ENCODE results near the gene TSC22D2.

The TSC22D2 gene

DNA sequence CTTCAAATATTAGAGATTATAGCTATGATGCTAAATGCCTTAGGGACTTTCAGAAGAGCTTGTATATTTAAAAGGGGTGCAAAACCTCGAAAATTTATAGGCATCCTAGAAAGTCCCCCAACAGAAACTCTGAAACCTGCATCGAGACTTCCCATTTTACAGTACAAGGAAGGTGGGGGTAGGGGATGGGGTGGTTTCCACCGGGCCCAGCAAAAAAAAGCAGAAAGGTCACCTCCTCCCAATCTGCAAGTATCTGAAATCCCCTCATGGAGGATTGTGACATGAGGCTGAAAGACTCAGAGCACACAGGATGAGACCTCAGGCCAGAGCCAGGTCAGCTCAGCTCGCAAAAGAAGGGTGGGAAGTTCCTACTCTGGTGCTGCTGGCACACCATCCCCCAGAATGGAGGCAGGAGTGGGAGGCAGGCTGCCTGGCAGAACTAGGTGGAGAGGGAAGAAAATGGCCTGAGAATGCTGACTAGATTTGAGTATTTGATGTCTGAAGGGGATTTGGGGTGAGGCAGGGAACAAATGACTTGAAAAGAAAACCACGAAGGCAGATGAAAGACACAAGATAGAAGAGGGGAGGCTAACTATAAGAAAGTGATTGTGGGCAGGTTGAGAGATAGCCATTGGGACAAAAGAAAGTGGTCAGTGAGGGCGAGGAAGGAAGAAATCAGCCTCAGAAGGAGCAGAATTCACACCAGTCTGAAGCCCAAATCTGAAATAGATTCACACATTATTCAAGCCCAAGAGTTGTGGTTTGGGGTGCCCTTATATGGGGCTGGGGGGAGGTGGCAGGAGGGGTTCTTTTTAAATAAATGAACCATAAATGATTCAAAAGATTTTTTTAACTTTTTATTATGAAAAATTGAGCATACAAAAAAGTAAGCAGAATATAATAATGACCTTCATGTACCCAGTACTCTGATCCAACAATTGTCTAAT lies 22.5 kb upstream of the TSC22D2 start:
- DNase-seq = peak; percentile 39

DNA sequence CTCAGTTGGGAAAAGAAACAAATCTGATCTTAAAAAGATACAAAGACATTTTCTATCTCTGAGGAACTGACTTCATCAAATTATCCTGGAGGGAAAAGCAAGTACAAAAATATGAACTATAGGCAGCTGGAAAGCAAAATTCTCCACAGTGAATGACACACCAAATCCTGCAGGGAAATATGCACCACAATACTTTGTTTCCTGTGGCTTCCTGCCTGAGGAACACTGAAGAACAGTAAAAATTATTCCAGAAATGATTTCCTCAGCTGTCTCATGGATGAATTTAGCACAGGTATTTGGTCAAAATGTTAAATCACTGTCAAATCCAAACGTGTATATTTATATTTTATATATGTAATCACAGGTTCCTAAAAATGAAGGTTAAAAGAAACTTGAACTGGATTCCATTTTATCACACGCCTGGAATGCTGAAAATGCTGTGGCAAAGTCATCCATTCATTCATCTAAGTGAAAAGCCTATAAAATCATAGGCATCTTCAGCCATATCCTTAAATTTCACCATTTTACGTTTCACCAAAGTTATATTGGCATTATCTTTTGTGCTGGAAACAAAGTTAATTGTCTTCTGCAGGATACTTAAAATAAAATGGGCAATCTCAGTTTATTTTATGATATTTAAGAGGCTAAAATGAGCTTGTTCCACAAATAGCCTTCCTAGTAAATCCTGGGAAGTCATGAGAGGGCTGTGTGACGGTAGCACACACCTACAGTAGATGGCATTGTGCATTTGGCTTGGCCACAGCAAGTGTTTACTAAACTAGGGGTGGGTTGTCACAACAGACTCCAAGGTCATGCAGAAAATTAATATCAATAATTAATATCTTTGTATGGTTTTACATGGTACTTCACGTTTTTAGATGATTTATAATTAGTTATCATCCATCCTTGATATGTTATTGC lies 19.3 kb upstream of the TSC22D2 start:
- no peak for DNase-seq

DNA sequence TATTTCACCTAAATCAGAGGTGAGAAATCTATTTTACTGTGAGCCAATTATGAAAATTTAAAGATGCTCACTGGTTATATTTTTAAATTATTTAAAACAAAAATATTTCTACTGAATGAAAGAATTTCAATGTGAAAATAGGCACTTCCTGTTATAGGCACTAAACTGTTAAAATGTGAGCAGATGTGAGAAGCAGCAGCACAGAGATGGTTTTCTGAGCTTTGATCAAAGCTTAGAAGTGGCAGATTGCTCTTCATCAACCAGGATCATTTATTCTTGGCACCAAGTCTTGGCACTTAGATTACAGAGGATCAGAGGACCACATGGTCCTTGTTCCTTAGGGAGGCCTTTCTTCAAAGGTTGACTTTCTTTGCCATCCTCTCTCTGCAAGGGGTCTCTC lies 18.0 kb upstream of the TSC22D2 start:
- DNase-seq = no peak

DNA sequence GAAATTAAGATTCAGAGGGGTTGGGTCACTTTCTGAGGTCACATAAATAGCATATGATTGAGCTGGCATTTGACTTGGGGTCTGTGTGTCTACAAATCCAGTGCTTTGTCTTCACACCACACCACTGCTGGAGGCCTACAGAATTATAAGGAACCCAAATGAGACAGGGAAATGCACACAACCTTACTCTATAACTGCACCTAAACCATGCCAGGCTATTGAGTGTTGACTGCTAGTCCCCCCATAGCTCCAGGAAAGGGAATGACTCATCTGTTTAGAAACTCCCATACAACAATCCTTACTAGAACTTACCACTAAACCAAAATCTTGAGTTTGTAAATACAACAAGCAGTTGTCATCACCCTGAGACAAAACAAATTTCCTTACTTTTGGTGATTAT lies 16.9 kb upstream of the TSC22D2 start:
- no peak for DNase-seq

- no peak for DNase-seq
Observed at GRCh38 chr3:150393745-150394144, 14.4 kb upstream of the TSC22D2 start.

- no peak for DNase-seq
Observed at GRCh38 chr3:150394606-150395005, 13.5 kb upstream of the TSC22D2 start.

GRCh38 chr3:150396491-150396890 lies 11.6 kb upstream of the TSC22D2 start:
- no peak for DNase-seq

DNA sequence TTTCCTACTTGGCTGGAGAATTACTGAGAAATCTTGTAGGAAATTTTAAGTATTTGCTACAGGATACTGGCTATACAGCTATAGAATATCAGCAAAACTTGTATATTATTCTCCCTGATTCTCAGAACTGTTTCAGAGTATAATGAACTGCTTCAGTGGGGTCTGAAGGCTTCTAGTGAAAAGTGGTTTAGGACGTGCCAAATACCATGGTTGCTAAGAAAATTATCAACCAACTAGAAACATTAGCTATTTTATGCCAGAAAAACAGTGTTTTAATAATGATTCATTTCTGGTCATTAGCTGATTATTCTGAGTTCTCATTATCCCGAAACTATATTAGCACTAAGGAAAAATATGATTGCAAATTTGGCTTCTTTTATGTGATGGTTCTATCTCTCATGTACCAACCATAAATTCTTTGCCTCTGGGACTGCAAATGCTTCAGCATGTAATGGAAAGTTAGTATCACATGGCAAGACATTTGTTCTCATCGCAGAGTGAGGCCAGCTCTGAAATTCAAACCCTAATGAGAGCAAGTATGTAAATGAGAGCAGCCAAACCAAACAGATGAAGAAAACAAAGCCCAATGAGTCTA lies 11.0 kb upstream of the TSC22D2 start:
- DNase-seq = no peak

GRCh38 chr3:150399060-150399459 lies 9.0 kb upstream of the TSC22D2 start:
- no peak for DNase-seq

DNA sequence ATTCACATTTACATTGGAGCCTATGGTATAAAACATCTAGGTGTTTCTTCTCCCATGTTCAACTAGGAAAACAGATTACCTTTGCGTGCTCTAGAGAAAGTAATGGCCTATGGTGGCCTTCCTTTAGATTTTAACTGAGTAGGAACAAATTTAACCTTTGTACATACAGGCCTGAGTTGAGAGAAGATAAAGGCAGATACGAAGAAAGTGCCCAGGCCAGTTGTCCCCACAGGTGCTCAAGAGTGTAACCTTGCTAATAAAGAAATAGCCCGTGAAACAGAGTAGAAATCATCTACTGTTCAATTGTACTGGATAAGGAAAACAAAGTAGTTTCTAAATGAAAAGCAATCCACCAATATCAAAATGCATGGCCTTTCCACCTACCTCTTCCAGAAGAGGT lies 6.8 kb upstream of the TSC22D2 start:
- DNase-seq = no peak

DNA sequence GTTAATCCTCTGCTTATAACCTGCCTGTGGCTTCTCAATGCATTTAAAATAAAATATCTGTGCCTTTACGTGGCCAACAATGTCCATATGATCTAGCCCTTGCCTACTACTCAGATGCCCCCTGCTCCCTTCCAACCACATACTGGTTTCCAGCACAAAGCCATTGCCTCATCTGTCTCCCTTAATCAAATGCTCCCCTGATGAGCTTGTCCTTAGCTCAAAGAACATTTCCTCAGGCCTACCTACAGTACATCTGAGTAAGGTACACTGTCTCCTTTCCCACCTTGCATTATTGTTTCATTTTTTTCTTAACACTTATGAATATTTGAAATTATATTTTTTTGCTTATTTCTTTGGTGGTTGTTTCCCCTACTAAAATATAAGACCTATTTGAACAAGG lies 5.9 kb upstream of the TSC22D2 start:
- no peak for DNase-seq

- no peak for DNase-seq
Observed at GRCh38 chr3:150404023-150404422, 4.1 kb upstream of the TSC22D2 start.

DNA sequence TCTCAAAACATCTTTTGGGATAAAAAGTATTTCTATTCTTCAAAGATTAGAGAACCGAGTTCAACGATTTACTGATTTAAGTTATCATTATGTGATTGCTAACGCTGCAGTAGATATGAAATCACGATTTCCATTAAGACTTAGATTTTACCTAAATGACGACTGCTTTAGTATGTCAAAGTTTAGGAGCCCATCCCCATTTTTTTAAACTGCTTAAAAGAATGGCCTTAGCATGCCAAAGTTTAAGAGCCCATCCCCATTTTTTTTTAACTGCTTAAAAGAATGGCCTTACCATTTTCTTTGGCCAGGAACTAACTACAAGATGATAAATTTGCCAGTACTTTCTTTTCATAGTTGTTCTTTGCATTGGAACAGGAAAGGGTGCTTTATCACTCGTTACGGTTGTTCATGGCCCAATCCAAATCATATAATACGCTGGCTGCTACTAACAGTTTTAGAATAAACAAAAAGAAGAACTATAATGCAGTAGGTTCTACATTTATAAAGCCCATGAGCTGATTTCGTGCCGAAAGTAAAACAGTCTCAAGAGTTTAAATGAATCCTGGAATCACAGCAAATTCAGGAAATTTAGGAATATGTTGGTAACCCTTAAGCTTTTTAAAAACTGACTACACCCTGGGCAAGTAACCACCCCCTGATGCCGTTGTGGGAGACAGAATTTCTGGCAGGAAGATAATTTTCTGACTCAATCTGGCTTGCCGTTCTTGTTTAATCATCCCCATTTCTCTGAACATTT lies 869 bp upstream of the TSC22D2 start:
- no peak for DNase-seq

DNA sequence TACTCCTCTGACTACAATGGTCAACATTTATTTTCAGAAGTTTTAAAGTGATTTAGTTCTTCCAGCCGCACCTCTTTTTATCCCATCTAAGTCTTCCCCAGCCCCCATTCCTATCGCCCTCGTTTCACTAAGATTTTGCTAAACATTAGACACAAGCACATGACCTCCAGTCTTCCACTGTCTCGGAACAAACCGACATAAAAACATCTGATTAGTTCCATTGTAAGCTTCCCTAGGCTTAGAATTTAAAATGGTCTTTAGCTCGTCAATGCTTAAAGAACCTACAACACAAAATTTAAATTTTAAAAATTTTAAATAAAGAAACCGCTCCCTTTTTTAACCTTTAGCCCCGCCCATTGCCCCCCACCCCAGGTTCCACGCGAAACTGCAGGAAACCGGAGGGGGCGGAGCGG lies 284 bp upstream of the TSC22D2 start:
- DNase-seq = no peak

- DNase-seq = no peak
Observed at GRCh38 chr3:150409125-150409511, 1.0 kb downstream of the TSC22D2 start.

- DNase-seq = peak; percentile 72
Observed at GRCh38 chr3:150409512-150410310, 1.6 kb downstream of the TSC22D2 start.

GRCh38 chr3:150410311-150411105 lies 2.4 kb downstream of the TSC22D2 start:
- DNase-seq = peak; percentile 24

DNA sequence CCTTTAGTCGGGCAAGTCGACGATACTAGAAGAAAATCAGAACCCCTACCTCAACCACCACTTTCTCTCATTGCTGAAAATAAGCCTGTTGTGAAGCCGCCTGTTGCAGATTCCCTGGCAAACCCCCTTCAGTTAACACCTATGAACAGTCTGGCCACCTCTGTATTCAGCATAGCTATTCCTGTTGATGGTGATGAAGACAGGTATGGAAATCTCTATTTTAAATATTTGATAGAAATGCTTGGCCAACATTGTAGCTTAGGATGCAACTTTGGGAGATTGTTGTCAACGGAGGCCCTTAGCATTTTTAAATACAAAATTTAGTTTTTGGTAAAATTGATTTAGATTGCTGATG lies 3.0 kb downstream of the TSC22D2 start:
- DNase-seq = no peak

DNA sequence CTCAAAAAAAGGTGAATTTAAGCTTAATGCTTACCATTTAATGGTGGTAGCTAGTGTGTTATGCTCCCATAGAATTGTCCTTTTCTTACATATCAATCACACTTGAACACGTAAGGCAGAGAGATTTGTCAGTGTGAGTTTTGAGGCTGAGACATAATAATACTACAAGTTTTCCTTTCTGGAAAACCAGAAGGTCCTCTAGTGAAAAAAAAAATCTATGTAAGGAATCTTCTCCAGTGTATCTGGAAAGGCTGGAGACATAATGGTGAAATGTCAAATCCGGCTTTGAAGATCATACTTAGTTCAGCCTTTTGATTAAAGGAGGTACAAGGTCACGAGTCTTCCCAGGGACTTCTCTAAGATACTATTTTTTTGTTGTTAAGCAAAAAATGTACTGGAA lies 3.4 kb downstream of the TSC22D2 start:
- no peak for DNase-seq

DNA sequence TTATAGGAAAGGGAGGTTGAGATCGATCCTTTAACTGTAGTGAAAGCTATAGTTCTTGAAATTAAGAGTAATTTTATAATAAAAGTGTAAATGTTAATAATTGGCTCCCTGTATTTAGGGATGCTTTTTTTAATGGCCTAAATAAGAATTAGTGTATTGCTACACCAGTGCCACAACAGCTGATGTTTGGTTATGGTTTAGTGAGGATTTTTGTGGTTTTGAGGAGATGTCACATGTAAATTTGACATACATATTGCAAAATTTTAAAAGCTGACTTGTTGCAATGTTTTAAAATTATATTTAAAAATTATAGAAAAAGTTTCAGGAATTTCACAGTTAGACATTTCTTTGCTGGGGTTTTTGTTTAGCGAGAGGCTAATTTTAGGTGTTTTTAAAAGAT lies 3.9 kb downstream of the TSC22D2 start:
- no peak for DNase-seq
